Endodermal cell (in vitro differentiated cells): ENCODE results near the gene VAV1. TPM values are rescaled to one million over a fixed set of nuclear protein-coding genes. Genes with fewer than 3 reads are reported as not detected.

ENCODE experiments used
- DNase-seq: peaks from one replicate; pipeline ENCODE4 v3.0.0-alpha.2; 2017
- H3K27ac ChIP-seq: 2 replicates; pipeline ENCODE4 v1.5.1; 2013; ENCODE audit warnings: mild to moderate bottlenecking, low read depth, low read length, moderate library complexity
- H3K27me3 ChIP-seq: 2 replicates; pipeline ENCODE4 v1.6.1; 2013; ENCODE audit warnings: mild to moderate bottlenecking, low read length, moderate library complexity; ENCODE audit not compliant: insufficient read depth, control insufficient read depth, poor library complexity, severe bottlenecking
- H3K36me3 ChIP-seq: 2 replicates; pipeline ENCODE4 v1.7.0; 2013; ENCODE audit warnings: mild to moderate bottlenecking, low read length, moderate library complexity; ENCODE audit not compliant: control insufficient read depth, insufficient read depth
- H3K4me1 ChIP-seq: one replicate; pipeline ENCODE4 v1.7.0; 2013; ENCODE audit warnings: low read length; ENCODE audit not compliant: control insufficient read depth, insufficient read depth
- H3K4me3 ChIP-seq: 2 replicates; pipeline ENCODE4 v1.5.1; 2013; ENCODE audit warnings: mild to moderate bottlenecking, low read length, moderate library complexity
- H3K9ac ChIP-seq: 2 replicates; pipeline ENCODE4 v1.6.1; 2013; ENCODE audit warnings: mild to moderate bottlenecking, low read length, moderate library complexity; ENCODE audit not compliant: poor library complexity, severe bottlenecking; ENCODE audit errors: extremely low read depth
- H3K9me3 ChIP-seq: 2 replicates; pipeline ENCODE4 v1.6.1; 2013; ENCODE audit warnings: mild to moderate bottlenecking, low read length, moderate library complexity; ENCODE audit not compliant: control insufficient read depth
- H3K27ac Mint-ChIP-seq: 2 replicates; pipeline ENCODE4 v1.8.0; 2020; ENCODE audit warnings: mixed read lengths
- H3K27me3 Mint-ChIP-seq: 2 replicates; pipeline ENCODE4 v1.8.0; 2021; ENCODE audit warnings: mild to moderate bottlenecking, mixed read lengths; ENCODE audit not compliant: insufficient read depth
- H3K36me3 Mint-ChIP-seq: 2 replicates; pipeline ENCODE4 v1.8.0; 2020; ENCODE audit warnings: low read depth, mixed read lengths
- H3K4me1 Mint-ChIP-seq: 2 replicates; pipeline ENCODE4 v1.8.0; 2020; ENCODE audit warnings: mixed read lengths
- H3K4me3 Mint-ChIP-seq: 2 replicates; pipeline ENCODE4 v1.8.0; 2020; ENCODE audit warnings: mild to moderate bottlenecking, moderate library complexity, mixed read lengths
- H3K9me3 Mint-ChIP-seq: 2 replicates; pipeline ENCODE4 v1.8.0; 2020; ENCODE audit warnings: mild to moderate bottlenecking, mixed read lengths
- WGBS, 2 experiments: methylation state at CpG; one replicate each; pipeline versions ENCODE4 v1.1.5 to v1.1.7; 2013; ENCODE audit warnings: missing lambda C conversion rate in 2 of 2, mixed read lengths in 1 of 2; ENCODE audit not compliant: insufficient coverage in 1 of 2, insufficient read length in 1 of 2; 5-methylcytosine and 5-hydroxymethylcytosine counted together
- total RNA-seq, 2 donors: library from RNA; stranded (reverse); fragmentation: NEBNext Ultra II Directional in 1 of 2; extraction: Animal tissue kit (Norgen Biotek cat#: 25700) in 1 of 2; gene quantifications; 2 replicates in 1 of 2; 3 replicates in 1 of 2; pipeline ENCODE4 v1.2.1, GENCODE V29; 2021
- TF ChIP-seq, protein P1 (sequence below): fragments of 200-600 bp; sonication (generic); conservative IDR thresholded peaks from 2 replicates; pipeline ENCODE4 v1.5.0; 2021; ENCODE audit warnings: antibody characterized with exemption, mild to moderate bottlenecking

Gene VAV1
- total RNA-seq, 2 donors from 2014 or later, result not detected

DNA sequence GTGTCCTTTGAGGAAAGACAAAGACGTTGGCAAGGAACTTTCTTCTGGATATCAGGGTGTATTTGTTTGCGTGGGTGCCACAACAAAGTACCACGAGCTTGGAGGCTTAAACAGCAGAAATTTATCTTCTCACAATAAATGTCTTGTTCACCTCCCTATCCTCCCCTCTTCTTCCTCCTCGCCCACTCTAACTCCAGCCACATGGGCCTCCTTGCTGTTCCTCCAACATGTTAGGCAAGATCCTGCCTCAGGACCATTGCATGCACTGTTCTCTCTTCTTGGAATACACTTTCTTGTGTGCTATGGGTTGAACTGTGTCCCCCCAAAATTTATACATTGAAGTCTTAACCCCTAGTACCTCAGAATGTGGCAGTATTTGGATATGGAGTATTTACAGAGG, 45.7 kb downstream of the VAV1 start:
- H3K4me1 ChIP-seq, result no peaks in the 10 kb centered on the region
- no peak overlapping the region for H3K4me3 ChIP-seq
- Mint-ChIP-seq H3K9me3 (peaks cover 49% of the 10 kb centered on the region), H3K4me3 (no peak overlapping the region), H3K27me3 (peaks cover 13% of the 10 kb centered on the region), H3K27ac (no peak overlapping the region), H3K36me3 (no peaks in the 10 kb centered on the region), H3K4me1 (no peaks in the 10 kb centered on the region)
- no peak overlapping the region for H3K9ac ChIP-seq
- H3K36me3 ChIP-seq, result no peaks in the 10 kb centered on the region
- H3K27me3 ChIP-seq, result no peaks in the 10 kb centered on the region
- H3K27ac ChIP-seq, result no peak overlapping the region
- 45 to 56% methylated on average over 4 of the region's 4 CpGs for WGBS, 2 experiments
- TF ChIP-seq, protein P1, sequence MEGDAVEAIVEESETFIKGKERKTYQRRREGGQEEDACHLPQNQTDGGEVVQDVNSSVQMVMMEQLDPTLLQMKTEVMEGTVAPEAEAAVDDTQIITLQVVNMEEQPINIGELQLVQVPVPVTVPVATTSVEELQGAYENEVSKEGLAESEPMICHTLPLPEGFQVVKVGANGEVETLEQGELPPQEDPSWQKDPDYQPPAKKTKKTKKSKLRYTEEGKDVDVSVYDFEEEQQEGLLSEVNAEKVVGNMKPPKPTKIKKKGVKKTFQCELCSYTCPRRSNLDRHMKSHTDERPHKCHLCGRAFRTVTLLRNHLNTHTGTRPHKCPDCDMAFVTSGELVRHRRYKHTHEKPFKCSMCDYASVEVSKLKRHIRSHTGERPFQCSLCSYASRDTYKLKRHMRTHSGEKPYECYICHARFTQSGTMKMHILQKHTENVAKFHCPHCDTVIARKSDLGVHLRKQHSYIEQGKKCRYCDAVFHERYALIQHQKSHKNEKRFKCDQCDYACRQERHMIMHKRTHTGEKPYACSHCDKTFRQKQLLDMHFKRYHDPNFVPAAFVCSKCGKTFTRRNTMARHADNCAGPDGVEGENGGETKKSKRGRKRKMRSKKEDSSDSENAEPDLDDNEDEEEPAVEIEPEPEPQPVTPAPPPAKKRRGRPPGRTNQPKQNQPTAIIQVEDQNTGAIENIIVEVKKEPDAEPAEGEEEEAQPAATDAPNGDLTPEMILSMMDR, result no peak
- peak; percentile 13 for DNase-seq
- H3K9me3 ChIP-seq, result peaks cover 45% of the 10 kb centered on the region

DNA sequence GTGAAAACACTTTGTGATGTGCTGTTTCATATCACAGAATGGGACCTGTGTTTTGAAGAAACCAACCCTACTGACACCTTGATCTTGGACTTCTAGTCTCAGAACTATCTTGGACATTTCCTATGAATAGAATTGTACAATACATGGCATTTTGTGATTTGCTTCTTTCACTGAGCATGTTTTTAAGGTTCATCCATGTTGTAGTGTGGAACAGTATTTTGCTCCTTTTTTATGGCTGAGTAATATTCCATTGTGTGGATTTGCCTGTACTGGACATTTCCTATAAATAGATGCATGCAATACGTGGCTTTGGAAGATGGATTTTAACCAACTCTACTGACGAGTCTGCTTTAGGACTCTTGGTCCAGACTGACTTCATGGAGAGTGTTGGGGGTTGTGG, 46.8 kb downstream of the VAV1 start:
- 39 to 72% methylated on average over 2 of the region's 2 CpGs for WGBS, 2 experiments
- TF ChIP-seq, protein P1, result no peak
- Mint-ChIP-seq H3K4me3 (no peak overlapping the region), H3K9me3 (peaks cover 54% of the 10 kb centered on the region), H3K27ac (no peak overlapping the region), H3K27me3 (peaks cover 13% of the 10 kb centered on the region), H3K4me1 (no peaks in the 10 kb centered on the region), H3K36me3 (no peaks in the 10 kb centered on the region)
- H3K27me3 ChIP-seq, result no peaks in the 10 kb centered on the region
- no peak overlapping the region for H3K9ac ChIP-seq
- no peak for DNase-seq
- H3K36me3 ChIP-seq, result no peaks in the 10 kb centered on the region
- no peaks in the 10 kb centered on the region for H3K4me1 ChIP-seq
- no peak overlapping the region for H3K27ac ChIP-seq
- peaks cover 48% of the 10 kb centered on the region for H3K9me3 ChIP-seq
- H3K4me3 ChIP-seq, result no peak overlapping the region

DNA sequence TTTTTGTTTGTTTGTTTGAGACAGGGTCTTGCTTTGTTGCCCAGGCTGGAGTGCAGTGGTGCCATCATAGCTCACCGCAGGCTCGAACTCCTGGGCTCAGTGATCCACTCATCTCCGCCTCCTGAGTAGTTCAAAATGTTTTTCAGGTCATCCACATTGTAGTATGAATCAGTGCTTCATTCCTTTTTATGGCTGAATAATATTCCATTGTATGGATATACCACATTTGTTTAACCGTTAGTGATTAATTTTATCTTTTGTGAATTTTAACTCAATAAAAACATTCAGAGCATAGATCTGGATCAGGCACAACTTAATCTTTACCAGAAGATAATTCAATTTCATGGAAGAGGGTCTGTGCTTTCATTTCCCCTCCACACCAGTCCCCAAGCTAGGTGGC, 47.7 kb downstream of the VAV1 start:
- Mint-ChIP-seq H3K4me1 (no peaks in the 10 kb centered on the region), H3K27me3 (peaks cover 11% of the 10 kb centered on the region), H3K9me3 (peaks cover 63% of the 10 kb centered on the region), H3K27ac (no peak overlapping the region), H3K36me3 (no peaks in the 10 kb centered on the region), H3K4me3 (no peak overlapping the region)
- Histone ChIP-seq H3K9me3 (peaks cover 50% of the 10 kb centered on the region), H3K27ac (no peak overlapping the region), H3K4me1 (no peaks in the 10 kb centered on the region), H3K9ac (no peak overlapping the region), H3K4me3 (no peak overlapping the region), H3K36me3 (no peaks in the 10 kb centered on the region), H3K27me3 (no peaks in the 10 kb centered on the region)
- 80 to 90% methylated on average over 3 of the region's 4 CpGs for WGBS, 2 experiments
- TF ChIP-seq, protein P1, result no peak
- no peak for DNase-seq
